ENCODE measurements around the gene ATG9A.

Gene ATG9A

DNA sequence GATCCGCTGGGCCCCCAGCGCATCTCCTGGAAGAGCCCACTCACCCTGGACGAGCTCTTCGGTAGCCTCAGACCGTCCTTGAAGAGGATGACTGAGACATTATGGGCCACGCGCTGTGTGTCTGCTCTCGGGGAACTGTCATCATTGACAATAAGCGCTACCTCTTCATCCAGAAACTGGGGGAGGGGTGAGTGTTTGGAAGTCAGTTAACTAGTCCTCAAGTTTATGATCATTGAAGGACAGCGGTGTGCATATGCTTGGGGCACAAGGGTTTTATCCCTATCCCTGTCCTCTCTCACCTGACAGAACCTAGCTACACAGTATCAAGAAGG is 16.4 kb upstream of the ATG9A start:
- Histone ChIP-seq H3K4me1 (ENCODE audit: control insufficient read depth in 1 of 2, insufficient read depth in 1 of 2, low read depth in 1 of 2, low read length in 1 of 2) (peaks cover 79 to 82% of the 10 kb centered on the region in 2 experiments), H3K4me3 (ENCODE audit: low read depth in 1 of 2, low read length in 1 of 2) (peak overlapping the region; percentile 89 to 99), H3K27me3 (no peaks in the 10 kb centered on the region), H3K36me3 (peaks cover 28% of the 10 kb centered on the region), H3K9me3 (no peaks in the 10 kb centered on the region), H3K27ac (peak overlapping the region; percentile 95)
- TF ChIP-seq, protein P1, sequence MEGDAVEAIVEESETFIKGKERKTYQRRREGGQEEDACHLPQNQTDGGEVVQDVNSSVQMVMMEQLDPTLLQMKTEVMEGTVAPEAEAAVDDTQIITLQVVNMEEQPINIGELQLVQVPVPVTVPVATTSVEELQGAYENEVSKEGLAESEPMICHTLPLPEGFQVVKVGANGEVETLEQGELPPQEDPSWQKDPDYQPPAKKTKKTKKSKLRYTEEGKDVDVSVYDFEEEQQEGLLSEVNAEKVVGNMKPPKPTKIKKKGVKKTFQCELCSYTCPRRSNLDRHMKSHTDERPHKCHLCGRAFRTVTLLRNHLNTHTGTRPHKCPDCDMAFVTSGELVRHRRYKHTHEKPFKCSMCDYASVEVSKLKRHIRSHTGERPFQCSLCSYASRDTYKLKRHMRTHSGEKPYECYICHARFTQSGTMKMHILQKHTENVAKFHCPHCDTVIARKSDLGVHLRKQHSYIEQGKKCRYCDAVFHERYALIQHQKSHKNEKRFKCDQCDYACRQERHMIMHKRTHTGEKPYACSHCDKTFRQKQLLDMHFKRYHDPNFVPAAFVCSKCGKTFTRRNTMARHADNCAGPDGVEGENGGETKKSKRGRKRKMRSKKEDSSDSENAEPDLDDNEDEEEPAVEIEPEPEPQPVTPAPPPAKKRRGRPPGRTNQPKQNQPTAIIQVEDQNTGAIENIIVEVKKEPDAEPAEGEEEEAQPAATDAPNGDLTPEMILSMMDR (IDR thresholded peaks at IDR 0.05), result no peak

DNA sequence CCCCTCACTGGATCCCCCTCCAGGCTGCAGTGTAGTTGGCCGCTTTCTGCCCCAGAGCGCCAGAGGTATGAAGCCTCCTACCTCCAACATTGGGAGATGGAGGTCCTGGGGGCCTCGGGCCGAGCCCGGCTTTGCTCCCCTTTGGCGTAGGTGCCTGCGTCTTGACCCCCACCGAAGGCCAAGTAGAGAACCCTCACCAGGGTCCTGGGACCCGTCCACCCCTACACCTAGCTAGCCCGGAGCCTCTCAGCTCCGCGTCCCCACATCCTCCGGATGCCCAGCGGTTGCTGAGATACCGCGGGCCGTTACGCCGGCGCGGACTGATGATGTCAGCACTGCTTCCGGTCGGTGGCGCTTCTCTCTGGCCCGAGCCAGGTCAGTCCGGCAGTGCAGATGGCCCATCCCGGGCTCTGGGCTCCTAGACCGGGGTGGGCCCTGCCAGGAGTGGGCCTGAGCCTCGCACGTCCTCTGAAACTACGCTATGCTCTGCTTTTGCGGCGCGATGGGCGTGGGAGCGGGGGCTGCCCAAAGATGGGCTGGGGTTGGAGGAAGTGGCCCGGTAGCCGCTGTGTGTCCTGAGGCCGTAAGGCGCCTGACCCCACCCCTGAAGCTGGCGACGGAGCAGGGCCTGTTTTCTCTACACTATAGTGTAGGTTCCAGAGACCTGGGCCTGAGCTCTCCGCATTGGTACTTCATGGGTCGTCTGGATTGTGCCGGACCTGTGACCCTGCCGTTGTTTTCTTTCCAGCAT is 15.9 kb upstream of the ATG9A start, which contains the start of the genes GLB1L and STK16:
GLB1L (minus strand) TSS at position 297 of the 751 bp plus-strand sequence. CDS start 1,871 bp downstream, outside the sequence.
STK16 (plus strand) TSS at position 332 of the 751 bp plus-strand sequence. CDS start 521 bp downstream, outside the sequence.
- TF ChIP-seq, protein P1 (IDR thresholded peaks at IDR 0.05), result peak; percentile 45

DNA sequence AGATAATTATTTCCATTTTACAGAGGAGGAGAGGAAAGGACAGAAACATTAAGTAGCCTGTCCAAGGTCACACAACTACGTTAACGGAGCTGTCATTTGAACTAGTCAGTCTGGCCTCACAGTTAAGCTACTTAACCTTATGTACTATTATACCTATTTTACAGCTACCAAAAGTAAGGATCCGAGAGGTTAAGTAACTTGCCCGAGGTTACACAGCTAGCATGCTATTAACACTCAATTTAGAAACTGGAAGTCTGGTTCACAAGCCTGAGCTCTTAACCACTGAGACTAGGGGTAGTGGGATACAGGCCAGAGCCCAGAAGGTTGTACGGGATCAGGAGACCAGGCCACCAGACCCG is 15.3 kb upstream of the ATG9A start:
- H3K36me3 ChIP-seq, result peaks cover 17% of the 10 kb centered on the region
- H3K27me3 ChIP-seq, result no peaks in the 10 kb centered on the region
- H3K27ac ChIP-seq, result peak overlapping the region; percentile 95
- TF ChIP-seq, protein P1 (IDR thresholded peaks at IDR 0.05), result no peak
- H3K9me3 ChIP-seq, result no peaks in the 10 kb centered on the region
- peaks cover 68 to 71% of the 10 kb centered on the region in 2 experiments for H3K4me1 ChIP-seq (ENCODE audit: control insufficient read depth in 1 of 2, insufficient read depth in 1 of 2, low read depth in 1 of 2, low read length in 1 of 2)
- peak overlapping the region; percentile 89 to 99 for H3K4me3 ChIP-seq (ENCODE audit: low read depth in 1 of 2, low read length in 1 of 2)

More for the DNA sequence above, 15.9 kb upstream of the ATG9A start, which contains the start of the genes GLB1L and STK16:
- Histone ChIP-seq H3K36me3 (peaks cover 23% of the 10 kb centered on the region), H3K9me3 (no peaks in the 10 kb centered on the region), H3K27me3 (no peaks in the 10 kb centered on the region), H3K4me1 (ENCODE audit: control insufficient read depth in 1 of 2, insufficient read depth in 1 of 2, low read depth in 1 of 2, low read length in 1 of 2) (peaks cover 73 to 77% of the 10 kb centered on the region in 2 experiments), H3K27ac (peak within 1 kb of the TSS; percentile 95), H3K4me3 (ENCODE audit: low read depth in 1 of 2, low read length in 1 of 2) (peak within 1 kb of the TSS; percentile 89 to 99)

DNA sequence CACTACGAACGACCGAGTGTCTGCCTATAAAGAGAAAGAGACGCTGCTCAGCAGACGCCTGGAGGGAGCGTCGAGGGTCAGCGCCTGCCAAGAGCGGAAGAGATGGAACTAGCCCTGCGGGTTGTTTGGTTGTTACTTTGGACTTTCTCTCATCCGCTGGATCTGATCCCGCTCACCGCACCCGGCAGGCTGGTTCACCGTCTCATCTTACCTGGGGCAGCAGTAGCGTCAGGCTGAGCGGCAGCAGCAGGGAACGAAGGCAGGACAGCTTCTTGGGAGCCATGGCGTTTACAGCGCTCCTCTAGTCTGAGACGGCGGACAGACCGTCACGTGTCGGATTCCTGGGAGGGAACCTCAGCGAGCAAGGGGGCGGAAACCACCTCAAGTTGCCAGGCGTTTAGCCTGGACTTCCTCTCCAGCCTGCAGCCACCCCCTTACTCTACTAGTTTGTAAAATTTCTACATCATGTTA is 13.9 kb upstream of the ATG9A start:
- peak overlapping the region; percentile 30 to 45 for H3K4me3 ChIP-seq (ENCODE audit: low read depth in 1 of 2, low read length in 1 of 2)
- H3K27me3 ChIP-seq, result no peaks in the 10 kb centered on the region
- H3K27ac ChIP-seq, result peak overlapping the region; percentile 95
- H3K4me1 ChIP-seq (ENCODE audit: control insufficient read depth in 1 of 2, insufficient read depth in 1 of 2, low read depth in 1 of 2, low read length in 1 of 2), result peaks cover 53 to 57% of the 10 kb centered on the region in 2 experiments
- H3K9me3 ChIP-seq, result no peaks in the 10 kb centered on the region
- TF ChIP-seq, protein P1 (IDR thresholded peaks at IDR 0.05), result no peak
- H3K36me3 ChIP-seq, result peaks cover 4% of the 10 kb centered on the region

DNA sequence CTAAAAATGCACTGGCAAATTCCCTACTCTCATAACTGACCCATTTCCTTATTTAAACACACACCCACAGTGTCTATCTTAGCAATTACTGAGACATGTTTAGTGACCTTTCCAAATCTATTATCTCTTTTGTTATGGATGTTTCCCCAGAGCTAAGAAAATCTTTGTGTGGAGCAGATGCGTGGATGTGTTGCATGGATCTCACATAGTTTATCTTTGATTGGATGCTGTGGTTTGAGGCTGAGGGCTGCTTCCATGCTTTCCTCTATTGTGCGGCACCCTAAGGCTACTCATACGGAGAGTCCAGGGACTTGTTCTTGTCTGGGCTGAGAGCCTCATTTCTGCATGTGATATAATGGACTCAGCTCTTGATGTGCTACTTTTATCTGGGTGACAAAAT is 4.9 kb upstream of the ATG9A start:
- no peaks in the 10 kb centered on the region for H3K27me3 ChIP-seq
- no peaks in the 10 kb centered on the region for H3K9me3 ChIP-seq
- peaks cover 68% of the 10 kb centered on the region for H3K36me3 ChIP-seq
- no peak overlapping the region for H3K4me3 ChIP-seq (ENCODE audit: low read depth in 1 of 2, low read length in 1 of 2)
- peaks cover 17 to 18% of the 10 kb centered on the region in 2 experiments for H3K4me1 ChIP-seq (ENCODE audit: control insufficient read depth in 1 of 2, insufficient read depth in 1 of 2, low read depth in 1 of 2, low read length in 1 of 2)
- TF ChIP-seq, protein P1 (IDR thresholded peaks at IDR 0.05), result no peak
- no peak overlapping the region for H3K27ac ChIP-seq
